ENCODE results near the gene CACHD1. TPM values are rescaled to one million over a fixed set of nuclear protein-coding genes. Genes with fewer than 3 reads are reported as not detected.

The CACHD1 gene
- total RNA-seq, 2 experiments from 2014 or later, result not detected

- ChIA-PET CTCF (ENCODE audit: unreplicated experiment) (no interaction called here), POLR2A (no interaction called here)
- H3K9me2 ChIP-seq (ENCODE audit: insufficient read depth, low read length), result no peaks in the 10 kb centered on the region
- H3K79me2 ChIP-seq (ENCODE audit: insufficient read depth, low read depth, low read length), result no peaks in the 10 kb centered on the region
- no peak overlapping the region for H3K4me3 ChIP-seq (ENCODE audit: low read depth, low read length, poor library complexity, severe bottlenecking)
- H2AFZ ChIP-seq (ENCODE audit: low read length), result no peak overlapping the region
- BruUV-seq (replicated peaks), result no TSS peak
- no peaks in the 10 kb centered on the region for H3K4me1 ChIP-seq (ENCODE audit: insufficient read depth, low read length, poor library complexity, severe bottlenecking)
- no peaks in the 10 kb centered on the region for H3K36me3 ChIP-seq (ENCODE audit: insufficient read depth, low read length)
- no peaks in the 10 kb centered on the region for H3K9me3 ChIP-seq (ENCODE audit: low read length)
- no peak overlapping the region for H3K27ac ChIP-seq (ENCODE audit: low read depth, low read length, poor library complexity, severe bottlenecking)
- intact Hi-C loops (cut with micrococcal nuclease; ENCODE audit: unreplicated experiment), result no loop called here
- H4K20me1 ChIP-seq (ENCODE audit: insufficient read depth, low read length), result no peaks in the 10 kb centered on the region
- no peak for DNase-seq (ENCODE audit: low spot score)
- TF ChIP-seq, protein P1, sequence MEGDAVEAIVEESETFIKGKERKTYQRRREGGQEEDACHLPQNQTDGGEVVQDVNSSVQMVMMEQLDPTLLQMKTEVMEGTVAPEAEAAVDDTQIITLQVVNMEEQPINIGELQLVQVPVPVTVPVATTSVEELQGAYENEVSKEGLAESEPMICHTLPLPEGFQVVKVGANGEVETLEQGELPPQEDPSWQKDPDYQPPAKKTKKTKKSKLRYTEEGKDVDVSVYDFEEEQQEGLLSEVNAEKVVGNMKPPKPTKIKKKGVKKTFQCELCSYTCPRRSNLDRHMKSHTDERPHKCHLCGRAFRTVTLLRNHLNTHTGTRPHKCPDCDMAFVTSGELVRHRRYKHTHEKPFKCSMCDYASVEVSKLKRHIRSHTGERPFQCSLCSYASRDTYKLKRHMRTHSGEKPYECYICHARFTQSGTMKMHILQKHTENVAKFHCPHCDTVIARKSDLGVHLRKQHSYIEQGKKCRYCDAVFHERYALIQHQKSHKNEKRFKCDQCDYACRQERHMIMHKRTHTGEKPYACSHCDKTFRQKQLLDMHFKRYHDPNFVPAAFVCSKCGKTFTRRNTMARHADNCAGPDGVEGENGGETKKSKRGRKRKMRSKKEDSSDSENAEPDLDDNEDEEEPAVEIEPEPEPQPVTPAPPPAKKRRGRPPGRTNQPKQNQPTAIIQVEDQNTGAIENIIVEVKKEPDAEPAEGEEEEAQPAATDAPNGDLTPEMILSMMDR (conservative IDR thresholded peaks at IDR 0.05; ENCODE audit: low read length), result no peak
- TF ChIP-seq EZH2phosphoT487 (IDR thresholded peaks at IDR 0.05; ENCODE audit: borderline replicate concordance, low read depth, low read length), result no peak
- no peak overlapping the region for H3K4me2 ChIP-seq (ENCODE audit: low read length)
These were observed 183.5 kb downstream of the CACHD1 start for GRCh38 chr1:64653466-64653865.

DNA sequence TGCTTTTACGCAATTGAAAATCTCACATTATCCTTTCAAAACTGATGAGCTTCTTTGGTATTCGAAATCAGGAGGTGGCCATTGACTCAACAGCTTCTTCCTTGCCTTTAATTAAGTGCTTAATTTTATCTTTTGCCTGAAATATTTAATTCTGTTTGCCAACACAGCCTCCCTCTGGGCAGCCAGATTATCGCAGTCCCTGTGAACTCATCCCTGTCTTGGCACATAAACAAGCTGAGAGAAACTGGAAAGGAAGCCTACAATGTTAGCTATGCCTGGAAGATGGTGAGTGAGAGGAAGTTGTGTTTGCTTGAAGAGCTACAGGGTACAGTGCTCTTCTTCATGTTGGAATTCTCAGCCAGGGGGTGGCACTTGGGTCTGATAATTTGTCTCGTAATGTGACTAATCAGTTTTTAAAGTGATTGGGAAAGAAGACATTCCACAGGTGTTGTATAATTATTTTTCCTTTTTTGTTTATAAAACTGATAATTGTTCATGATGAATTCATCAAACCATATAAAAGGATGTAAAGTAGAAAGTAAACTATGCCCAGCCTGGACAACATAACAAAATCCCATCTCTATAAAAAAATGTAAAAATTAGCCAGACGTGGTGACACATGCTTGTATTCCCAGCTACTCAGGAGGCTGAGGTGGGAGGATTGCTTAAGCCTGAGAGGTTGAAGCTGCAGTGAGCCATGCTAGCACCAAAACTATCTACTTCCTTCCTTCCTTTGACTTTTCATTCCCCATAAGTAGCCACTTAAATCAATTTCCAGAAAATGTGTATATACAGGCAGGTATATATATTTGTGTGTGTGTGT, 184.8 kb downstream of the CACHD1 start:
- H3K4me1 ChIP-seq (ENCODE audit: insufficient read depth, low read length, poor library complexity, severe bottlenecking), result no peaks in the 10 kb centered on the region
- H3K36me3 ChIP-seq (ENCODE audit: insufficient read depth, low read length), result no peaks in the 10 kb centered on the region
- no peaks in the 10 kb centered on the region for H4K20me1 ChIP-seq (ENCODE audit: insufficient read depth, low read length)
- no peak overlapping the region for H3K4me2 ChIP-seq (ENCODE audit: low read length)
- H3K9me2 ChIP-seq (ENCODE audit: insufficient read depth, low read length), result no peaks in the 10 kb centered on the region
- ChIA-PET CTCF (ENCODE audit: unreplicated experiment) (no interaction called here), POLR2A (interaction anchor here (0.7 kb wide), 1 partner anchor 1741 kb away, joined by 3 read pairs; no protein-coding TSS in a partner anchor)
- no peak for TF ChIP-seq EZH2phosphoT487 (IDR thresholded peaks at IDR 0.05; ENCODE audit: borderline replicate concordance, low read depth, low read length)
- TF ChIP-seq, protein P1 (conservative IDR thresholded peaks at IDR 0.05; ENCODE audit: low read length), result no peak
- DNase-seq (ENCODE audit: low spot score), result no peak
- H3K4me3 ChIP-seq (ENCODE audit: low read depth, low read length, poor library complexity, severe bottlenecking), result no peak overlapping the region
- intact Hi-C loops (cut with micrococcal nuclease; ENCODE audit: unreplicated experiment), result no loop called here
- no peak overlapping the region for H3K27ac ChIP-seq (ENCODE audit: low read depth, low read length, poor library complexity, severe bottlenecking)
- no peaks in the 10 kb centered on the region for H3K9me3 ChIP-seq (ENCODE audit: low read length)
- BruUV-seq (replicated peaks), result no TSS peak
- H2AFZ ChIP-seq (ENCODE audit: low read length), result no peak overlapping the region
- H3K79me2 ChIP-seq (ENCODE audit: insufficient read depth, low read depth, low read length), result no peaks in the 10 kb centered on the region

- TF ChIP-seq EZH2phosphoT487 (IDR thresholded peaks at IDR 0.05; ENCODE audit: borderline replicate concordance, low read depth, low read length), result no peak
- TF ChIP-seq, protein P1 (conservative IDR thresholded peaks at IDR 0.05; ENCODE audit: low read length), result no peak
- intact Hi-C loops (cut with micrococcal nuclease; ENCODE audit: unreplicated experiment), result no loop called here
- Histone ChIP-seq H3K4me2 (ENCODE audit: low read length) (no peak overlapping the region), H4K20me1 (ENCODE audit: insufficient read depth, low read length) (no peaks in the 10 kb centered on the region), H3K27ac (ENCODE audit: low read depth, low read length, poor library complexity, severe bottlenecking) (no peak overlapping the region), H3K9me2 (ENCODE audit: insufficient read depth, low read length) (no peaks in the 10 kb centered on the region), H3K4me1 (ENCODE audit: insufficient read depth, low read length, poor library complexity, severe bottlenecking) (no peaks in the 10 kb centered on the region), H3K9me3 (ENCODE audit: low read length) (no peaks in the 10 kb centered on the region), H3K79me2 (ENCODE audit: insufficient read depth, low read depth, low read length) (no peaks in the 10 kb centered on the region), H2AFZ (ENCODE audit: low read length) (no peak overlapping the region), H3K36me3 (ENCODE audit: insufficient read depth, low read length) (no peaks in the 10 kb centered on the region), H3K4me3 (ENCODE audit: low read depth, low read length, poor library complexity, severe bottlenecking) (no peak overlapping the region)
- no peak for DNase-seq (ENCODE audit: low spot score)
- CTCF ChIA-PET (ENCODE audit: unreplicated experiment), result no interaction called here
- no TSS peak for BruUV-seq (replicated peaks)
- POLR2A ChIA-PET, result no interaction called here
These were observed 185.9 kb downstream of the CACHD1 start for GRCh38 chr1:64655861-64656260.
